Measurements from ENCODE around the gene SMPX. TPM values are rescaled to one million over a fixed set of nuclear protein-coding genes. Genes with fewer than 3 reads are reported as not detected.
"Not testable (repeated sequence)": the region's sequence is repeated elsewhere in the genome, so short reads cannot be mapped to it uniquely, and the experiment has no call there.

The SMPX gene
- total RNA-seq, 1 donor from 2014 or later: not detected

GRCh38 chrX:21798677-21799219 is 40.8 kb upstream of the SMPX start:
- TF ChIP-seq CTCF (IDR thresholded peaks at IDR 0.05; ENCODE audit: insufficient read depth, low read length, poor library complexity, severe bottlenecking): no peak
- no peaks in the 10 kb centered on the region for H3K27me3 ChIP-seq (ENCODE audit: control insufficient read depth, insufficient read depth, low read length)
- peak; percentile 78 for DNase-seq (ENCODE audit: low read depth)
- H3K4me3 ChIP-seq (ENCODE audit: low read depth, low read length): no peak overlapping the region
- no peaks in the 10 kb centered on the region for H3K36me3 ChIP-seq (ENCODE audit: control insufficient read depth, insufficient read depth, low read length)

GRCh38 chrX:21781976-21782375 is 24.1 kb upstream of the SMPX start:
- no peak for TF ChIP-seq CTCF (IDR thresholded peaks at IDR 0.05; ENCODE audit: insufficient read depth, low read length, poor library complexity, severe bottlenecking)
- Histone ChIP-seq H3K4me3 (ENCODE audit: low read depth, low read length) (no peak overlapping the region), H3K27me3 (ENCODE audit: control insufficient read depth, insufficient read depth, low read length) (no peaks in the 10 kb centered on the region), H3K36me3 (ENCODE audit: control insufficient read depth, insufficient read depth, low read length) (no peaks in the 10 kb centered on the region)
- DNase-seq (ENCODE audit: low read depth): no peak

GRCh38 chrX:21781525-21781924 is 23.6 kb upstream of the SMPX start:
- no peak for DNase-seq (ENCODE audit: low read depth)
- TF ChIP-seq CTCF (IDR thresholded peaks at IDR 0.05; ENCODE audit: insufficient read depth, low read length, poor library complexity, severe bottlenecking): no peak
- H3K4me3 ChIP-seq (ENCODE audit: low read depth, low read length): no peak overlapping the region
- no peaks in the 10 kb centered on the region for H3K36me3 ChIP-seq (ENCODE audit: control insufficient read depth, insufficient read depth, low read length)
- no peaks in the 10 kb centered on the region for H3K27me3 ChIP-seq (ENCODE audit: control insufficient read depth, insufficient read depth, low read length)

GRCh38 chrX:21779095-21779494 is 21.2 kb upstream of the SMPX start:
- Histone ChIP-seq H3K4me3 (ENCODE audit: low read depth, low read length) (no peak overlapping the region), H3K27me3 (ENCODE audit: control insufficient read depth, insufficient read depth, low read length) (no peaks in the 10 kb centered on the region), H3K36me3 (ENCODE audit: control insufficient read depth, insufficient read depth, low read length) (no peaks in the 10 kb centered on the region)
- no peak for TF ChIP-seq CTCF (IDR thresholded peaks at IDR 0.05; ENCODE audit: insufficient read depth, low read length, poor library complexity, severe bottlenecking)
- no peak for DNase-seq (ENCODE audit: low read depth)

GRCh38 chrX:21778236-21778635 is 20.3 kb upstream of the SMPX start:
- TF ChIP-seq CTCF (IDR thresholded peaks at IDR 0.05; ENCODE audit: insufficient read depth, low read length, poor library complexity, severe bottlenecking): no peak
- no peak for DNase-seq (ENCODE audit: low read depth)
- H3K36me3 ChIP-seq (ENCODE audit: control insufficient read depth, insufficient read depth, low read length): no peaks in the 10 kb centered on the region

GRCh38 chrX:21775128-21775527 is 17.2 kb upstream of the SMPX start:
- not testable (repeated sequence) for DNase-seq (ENCODE audit: low read depth); H3K27me3 ChIP-seq (ENCODE audit: control insufficient read depth, insufficient read depth, low read length); H3K36me3 ChIP-seq (ENCODE audit: control insufficient read depth, insufficient read depth, low read length); H3K4me3 ChIP-seq (ENCODE audit: low read depth, low read length)

More at GRCh38 chrX:21778236-21778635, 20.3 kb upstream of the SMPX start:
- Histone ChIP-seq H3K4me3 (ENCODE audit: low read depth, low read length) (no peak overlapping the region), H3K27me3 (ENCODE audit: control insufficient read depth, insufficient read depth, low read length) (no peaks in the 10 kb centered on the region)

GRCh38 chrX:21773036-21773435 is 15.1 kb upstream of the SMPX start:
- not testable (repeated sequence) for DNase-seq (ENCODE audit: low read depth)

More at GRCh38 chrX:21773036-21773435, 15.1 kb upstream of the SMPX start:
- H3K27me3 ChIP-seq (ENCODE audit: control insufficient read depth, insufficient read depth, low read length); H3K36me3 ChIP-seq (ENCODE audit: control insufficient read depth, insufficient read depth, low read length); H3K4me3 ChIP-seq (ENCODE audit: low read depth, low read length): not testable (repeated sequence)
